Ureter (tissue), 1 donor: ENCODE data around the gene HAUS1. TPM values are rescaled to one million over a fixed set of nuclear protein-coding genes. Genes with fewer than 3 reads are reported as not detected.
"Not testable (repeated sequence)": the region's sequence is repeated elsewhere in the genome, so short reads cannot be mapped to it uniquely, and the experiment has no call there.

Experiments used
- DNase-seq: peaks from one replicate; pipeline ENCODE4 v3.0.0-alpha.2; 2020; ENCODE audit warnings: low spot score
- total RNA-seq: library from RNA; stranded (reverse); gene quantifications from one replicate; pipeline ENCODE4 v1.2.4, GENCODE V29; 2023
- donor health status: DM: yes; HTN: yes; CAD: no.

Gene HAUS1
- total RNA-seq, 1 donor from 2014 or later: 13.2 TPM

DNA sequence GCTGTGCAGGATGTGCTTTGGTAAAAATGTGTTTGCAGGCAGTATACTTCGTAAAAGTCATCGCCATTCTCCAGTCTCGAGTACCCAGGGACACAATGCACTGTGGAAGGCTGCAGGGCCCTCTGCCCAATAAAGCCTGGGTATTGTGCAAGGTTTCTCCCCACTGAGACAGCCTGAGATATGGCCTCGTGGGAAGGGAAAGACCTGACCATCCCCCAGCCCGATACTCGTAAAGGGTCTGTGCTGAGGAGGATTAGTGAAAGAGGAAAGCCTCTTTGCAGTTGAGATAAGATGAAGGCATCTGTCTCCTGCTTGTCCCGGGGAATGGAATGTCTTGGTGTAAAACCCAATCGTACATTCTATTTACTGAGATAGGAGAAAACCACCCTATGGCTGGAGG is 15.7 kb upstream of the HAUS1 start:
- not testable (repeated sequence) for DNase-seq

DNA sequence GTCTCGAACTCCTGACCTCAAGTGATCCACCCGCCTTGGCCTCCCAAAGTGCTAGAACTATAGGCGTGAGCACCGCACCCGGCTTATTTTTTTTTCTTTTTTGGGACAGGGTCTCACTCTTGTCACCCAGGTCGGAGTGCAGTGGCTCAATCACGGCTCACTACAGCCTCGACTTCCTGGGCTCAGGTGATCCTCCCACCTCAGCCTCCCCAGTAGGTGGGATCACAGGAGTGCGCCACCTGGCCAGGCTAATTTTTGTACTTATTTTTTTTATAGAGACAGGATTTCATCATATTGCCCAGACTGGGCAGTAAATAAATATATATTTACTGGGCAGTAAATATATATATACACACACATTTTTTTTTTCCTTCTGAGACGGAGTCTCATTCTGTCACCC is 8.7 kb upstream of the HAUS1 start:
- DNase-seq: no peak

DNA sequence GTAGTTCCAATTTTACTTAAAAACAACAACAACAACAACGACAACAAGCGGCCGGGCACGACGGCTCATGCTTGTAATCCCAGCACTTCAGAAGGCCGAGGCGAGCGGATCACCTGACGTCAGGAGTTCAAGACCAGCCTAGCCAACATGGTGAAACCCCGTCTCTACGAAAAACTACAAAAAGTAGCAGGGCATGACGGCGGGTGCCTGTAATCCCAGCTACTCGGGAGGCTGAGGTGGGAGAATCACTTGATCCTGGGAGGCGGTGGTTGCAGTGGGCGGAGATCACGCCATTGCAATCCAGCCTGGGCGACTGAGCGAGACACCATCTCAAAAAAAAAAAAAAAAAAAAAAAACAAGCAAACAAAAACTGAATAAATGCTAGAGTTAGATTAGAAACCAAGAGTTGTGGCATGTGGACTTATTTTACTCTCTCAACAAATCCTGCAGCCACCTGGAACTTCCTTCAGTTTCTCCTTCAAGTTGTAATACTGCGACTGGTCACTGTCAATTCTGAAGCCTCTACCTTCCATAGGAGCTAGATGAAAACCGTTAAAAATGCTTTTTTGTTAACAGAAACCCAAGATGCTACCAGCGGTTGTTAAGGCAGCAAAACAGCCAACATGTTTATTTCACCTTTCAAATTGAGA is 7.4 kb upstream of the HAUS1 start:
- DNase-seq: no peak

DNA sequence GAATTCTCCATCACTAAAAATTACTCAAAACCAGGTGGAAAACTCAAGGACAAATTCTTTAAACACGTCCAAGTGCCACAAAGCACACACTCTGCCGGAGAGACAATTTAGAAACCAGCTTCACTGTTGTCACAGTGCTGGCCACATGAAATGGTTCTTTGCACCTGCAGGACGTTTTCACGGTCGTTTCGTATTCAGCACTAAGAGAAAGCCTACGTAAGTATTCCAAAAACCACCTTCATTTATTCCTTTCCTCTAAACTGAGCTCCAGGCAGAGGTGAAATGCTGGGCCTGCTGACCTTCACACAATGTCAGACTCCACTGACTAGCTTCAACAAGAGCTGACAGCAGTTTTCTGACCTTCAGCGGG is 6.8 kb upstream of the HAUS1 start:
- no peak for DNase-seq

DNA sequence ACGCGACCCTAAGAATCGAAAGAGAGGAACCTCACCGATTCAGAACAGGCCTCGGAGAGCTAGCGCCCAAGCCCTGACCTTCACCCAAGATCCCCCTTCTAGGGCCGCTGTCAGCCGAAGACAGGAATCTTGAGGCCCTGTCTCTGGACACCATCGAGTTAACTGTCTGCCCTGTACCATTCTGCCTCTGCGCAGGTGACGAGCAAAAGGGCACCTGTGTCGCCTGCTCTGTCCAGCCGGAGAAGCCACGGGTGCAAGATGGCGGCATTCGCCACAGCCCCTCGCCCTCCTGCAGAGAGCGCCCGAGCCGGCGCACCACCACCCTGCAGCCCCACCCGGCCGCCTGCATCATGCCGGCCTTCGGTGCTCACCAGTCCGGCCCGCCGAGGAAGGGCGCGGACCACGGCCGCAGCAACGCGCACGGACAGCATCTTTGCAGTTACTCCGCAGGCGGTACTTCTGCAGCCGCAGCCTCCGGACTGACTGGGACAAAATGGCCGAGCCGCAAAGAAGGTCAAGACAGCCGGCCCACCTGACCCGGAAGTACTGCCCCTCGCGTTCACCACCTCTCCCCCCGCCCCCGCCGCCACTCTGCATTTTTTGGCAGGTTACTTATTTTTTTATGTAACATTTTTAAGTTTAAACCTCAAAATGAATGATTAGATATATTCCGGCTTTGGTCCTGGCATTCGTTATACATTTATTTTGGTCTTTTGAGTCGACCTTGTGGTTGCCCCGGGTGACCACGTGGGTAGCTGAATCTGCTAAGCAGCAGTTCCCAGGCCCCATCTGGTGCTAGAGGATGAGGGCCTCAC is 6.2 kb upstream of the HAUS1 start, which contains the start of gene ATP5F1A:
ATP5F1A (minus strand) TSS at position 496 of the 815 bp plus-strand sequence; CDS start at position 431, 65 bp downstream.
- peak; percentile 93 for DNase-seq

DNA sequence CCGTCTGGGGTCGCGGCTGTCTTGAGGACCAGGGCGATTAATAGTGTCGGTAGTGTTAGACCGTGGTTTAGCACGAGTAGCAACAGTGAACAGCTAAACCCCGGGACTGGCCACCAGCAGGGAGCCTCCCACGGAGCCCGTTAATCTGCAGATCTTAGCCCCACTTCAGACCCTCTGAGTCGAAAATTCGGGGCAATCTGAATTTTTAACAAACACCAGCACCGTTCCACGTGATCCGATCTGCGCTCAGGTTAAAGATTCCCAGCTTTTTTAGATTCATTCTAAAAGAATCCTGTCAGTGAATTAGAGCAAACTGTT is 5.6 kb upstream of the HAUS1 start:
- no peak for DNase-seq

DNA sequence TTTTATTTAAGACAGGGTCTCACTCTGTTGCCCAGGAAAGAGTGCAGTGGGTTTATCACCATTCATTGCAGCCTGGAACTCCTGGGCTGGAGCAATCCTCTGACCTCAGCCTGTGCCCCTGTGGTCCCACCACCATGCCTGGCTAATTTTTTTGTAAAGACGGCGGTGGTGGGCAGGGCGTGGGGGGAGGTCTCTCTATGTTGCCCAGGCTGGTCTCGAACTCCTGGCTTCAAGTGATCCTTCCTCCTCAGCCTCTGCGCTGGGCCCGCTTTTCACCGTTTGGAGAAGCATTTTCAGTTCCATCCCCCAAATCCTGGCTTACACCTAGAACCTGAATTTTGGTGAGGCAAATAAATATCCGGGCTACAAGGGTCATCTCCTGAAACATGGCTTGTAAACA is 4.7 kb upstream of the HAUS1 start:
- no peak for DNase-seq

DNA sequence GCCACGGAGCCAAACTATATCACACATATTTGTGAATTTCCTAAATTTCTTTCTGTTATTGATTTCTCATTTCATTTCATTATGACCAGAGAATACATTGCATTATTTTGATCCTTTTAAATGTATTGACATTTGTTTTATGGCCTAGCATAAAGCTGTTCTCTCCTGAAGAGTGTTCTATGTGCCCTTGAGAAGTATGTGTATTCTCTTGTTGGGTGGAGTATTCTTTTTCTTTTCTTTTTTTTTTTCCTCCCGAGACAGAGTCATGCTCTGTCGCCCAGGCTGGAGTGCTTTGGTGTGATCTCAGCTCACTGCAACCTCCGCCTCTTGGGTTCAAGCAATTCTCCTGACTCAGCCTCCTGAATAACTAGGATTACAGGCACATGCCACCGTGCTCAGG is 5.2 kb downstream of the HAUS1 start:
- DNase-seq: no peak

DNA sequence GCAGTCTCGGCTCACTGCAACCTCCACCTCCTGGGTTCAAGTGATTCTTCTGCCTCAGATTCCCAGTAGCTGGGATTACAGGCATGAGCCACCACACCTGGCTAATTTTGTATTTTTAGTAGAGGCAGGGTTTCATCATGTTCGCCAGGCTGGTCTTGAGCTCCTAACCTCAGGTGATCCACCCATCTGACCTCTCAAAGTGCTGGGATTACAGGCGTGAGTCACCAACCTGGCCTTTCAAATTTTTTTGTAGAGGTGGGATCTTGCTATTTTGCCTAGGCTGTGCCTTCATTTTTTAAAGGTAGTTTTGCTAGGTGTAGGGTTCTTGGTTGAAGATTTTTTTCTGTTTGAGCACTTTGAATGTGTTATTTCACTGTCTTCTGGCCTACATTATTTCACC is 6.2 kb downstream of the HAUS1 start:
- DNase-seq: no peak

DNA sequence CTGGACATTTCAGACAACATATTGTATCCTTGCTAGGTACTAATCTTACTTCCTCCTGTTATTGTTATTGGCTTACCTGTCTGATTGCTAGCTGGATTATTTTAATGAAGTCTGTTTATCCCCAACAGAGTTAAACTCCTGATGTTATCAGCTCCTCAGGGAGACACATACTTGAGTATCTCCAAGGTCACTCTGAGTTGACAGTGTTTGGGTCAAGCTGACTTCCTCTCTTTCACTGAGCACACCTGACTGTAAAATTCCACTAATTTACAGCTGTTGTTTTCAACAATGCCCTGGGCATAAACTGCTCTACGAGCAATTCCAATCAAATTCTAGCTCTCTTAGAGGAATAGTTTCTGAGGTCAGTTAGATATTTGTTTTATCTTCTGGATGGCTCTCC is 9.6 kb downstream of the HAUS1 start:
- DNase-seq: no peak

DNA sequence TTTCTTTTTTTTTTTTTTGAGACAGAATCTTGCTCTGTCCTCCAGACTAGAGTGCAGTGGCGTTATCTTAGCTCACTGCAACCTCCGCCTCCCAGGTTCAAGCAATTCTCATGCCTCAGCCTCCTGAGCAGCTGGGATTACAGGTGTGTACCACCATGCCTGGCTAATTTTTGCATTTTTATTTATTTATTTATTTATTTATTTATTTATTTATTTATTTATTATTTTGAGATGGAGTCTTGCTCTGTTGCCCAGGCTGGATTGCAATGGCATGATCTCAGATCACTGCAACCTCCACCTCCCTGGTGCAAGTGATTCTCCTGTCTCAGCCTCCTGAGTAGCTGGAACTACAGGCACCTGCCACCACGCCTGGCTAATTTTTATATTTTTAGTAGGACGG is 22.4 kb downstream of the HAUS1 start:
- not testable (repeated sequence) for DNase-seq

DNA sequence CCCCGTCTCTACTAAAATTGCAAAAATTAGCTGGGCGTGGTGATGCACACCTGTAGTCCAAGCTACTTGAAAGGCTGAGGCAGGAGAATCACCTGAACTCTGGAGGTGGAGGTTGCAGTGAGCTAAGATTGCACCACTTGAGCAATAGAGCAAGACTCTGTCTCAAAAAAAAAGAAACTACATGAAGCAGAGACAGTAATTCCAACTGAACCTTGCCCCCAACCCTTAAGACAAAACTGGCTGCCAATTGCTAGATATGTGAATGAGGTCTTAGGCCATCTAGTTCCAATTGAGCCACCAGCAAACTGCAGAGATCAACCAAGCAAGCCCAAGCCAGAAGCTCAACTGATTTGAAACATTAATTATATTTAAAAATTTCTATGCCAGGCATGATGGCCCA is 25.9 kb downstream of the HAUS1 start:
- no peak for DNase-seq

DNA sequence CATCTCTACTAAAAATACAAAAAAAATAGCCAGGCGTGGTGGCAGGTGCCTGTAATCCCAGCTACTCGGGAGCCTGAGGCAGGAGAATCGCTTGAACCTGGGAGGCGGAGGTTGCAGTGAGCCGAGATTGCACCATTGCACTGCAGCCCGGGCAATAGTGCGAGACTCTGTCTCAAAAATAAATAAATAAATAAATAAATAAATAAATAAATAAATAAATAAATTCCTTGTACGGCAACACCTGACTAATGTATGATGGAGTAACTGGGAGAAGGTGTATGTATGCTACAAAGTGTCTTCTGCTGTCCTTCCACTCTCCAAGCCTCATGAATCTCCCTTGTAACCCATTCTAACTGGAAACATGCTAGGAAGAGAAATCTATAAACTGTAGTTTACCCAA is 26.4 kb downstream of the HAUS1 start:
- DNase-seq: peak; percentile 7

DNA sequence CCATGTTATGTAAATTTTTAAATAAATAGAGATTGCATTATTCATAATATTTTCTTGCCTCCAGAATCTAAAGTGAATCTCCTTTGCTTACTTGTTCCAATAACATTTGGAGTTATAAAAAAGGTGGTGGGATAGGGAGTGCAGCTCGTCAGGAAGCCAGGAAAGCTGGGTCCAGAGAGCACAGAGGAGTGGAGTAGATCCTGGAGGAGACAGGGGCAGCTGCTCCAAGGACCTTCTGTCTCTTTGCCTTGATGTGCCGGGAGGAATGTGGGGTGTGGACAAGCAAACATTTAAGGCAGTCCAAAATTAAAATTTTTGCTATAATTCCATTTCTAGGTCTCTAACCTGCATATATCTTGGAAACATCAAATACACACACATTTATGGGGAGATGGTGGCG is 29.3 kb downstream of the HAUS1 start:
- DNase-seq: no peak

DNA sequence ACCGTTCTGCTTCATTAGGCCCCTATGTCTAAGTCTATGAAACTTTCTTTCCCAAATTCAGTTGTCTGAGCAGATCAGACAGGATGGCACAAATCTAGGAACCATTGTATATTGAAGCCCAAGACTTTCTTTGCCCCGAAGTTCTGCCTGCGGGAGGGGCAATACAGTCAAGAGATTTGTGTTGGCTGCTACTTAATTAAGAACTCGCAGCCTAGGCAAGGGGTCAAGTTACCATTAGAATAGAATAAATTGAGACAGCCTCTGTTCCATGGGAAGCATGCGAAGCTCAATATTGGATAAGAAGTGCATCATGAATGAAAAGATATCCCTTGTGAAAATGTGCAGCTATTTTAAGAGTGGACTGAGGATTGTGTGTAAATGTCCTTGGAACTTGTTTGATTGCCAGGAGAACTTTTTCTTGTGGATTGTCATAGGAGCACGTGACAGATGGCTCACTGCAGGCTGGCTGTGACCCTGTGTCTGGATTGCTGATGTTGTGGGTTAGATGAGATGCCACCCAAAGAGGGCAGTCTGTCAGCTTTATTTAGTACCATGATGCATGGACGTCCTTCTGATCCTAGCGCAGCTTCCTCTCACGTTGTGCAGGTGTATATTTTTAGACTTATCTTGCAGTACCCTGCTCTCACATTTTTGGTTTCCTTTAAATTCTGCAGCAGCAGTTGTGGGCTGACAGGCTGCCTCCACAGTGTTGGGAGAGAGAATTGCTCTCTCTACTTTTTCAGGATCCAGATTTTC is 30.9 kb downstream of the HAUS1 start:
- no peak for DNase-seq

DNA sequence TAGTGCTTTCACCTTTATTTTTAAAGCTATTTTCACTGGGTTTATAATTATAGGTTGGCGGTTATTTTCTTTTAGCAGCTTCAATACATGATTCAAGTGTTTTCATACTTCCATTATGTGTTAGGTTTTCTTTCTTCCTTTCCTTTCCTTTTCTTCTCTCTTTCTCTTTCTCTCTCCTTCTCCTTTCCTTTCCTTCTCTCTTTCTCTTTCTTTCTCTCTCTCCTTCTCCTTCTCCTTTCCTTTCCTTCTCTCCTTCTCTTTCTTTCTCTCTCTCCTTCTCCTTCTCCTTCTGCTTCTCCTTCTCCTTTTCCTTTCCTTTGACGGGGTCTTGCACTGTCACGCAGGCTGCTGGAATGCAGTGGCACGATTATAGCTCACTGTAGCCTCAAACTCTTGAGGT is 36.0 kb downstream of the HAUS1 start:
- DNase-seq: no peak

DNA sequence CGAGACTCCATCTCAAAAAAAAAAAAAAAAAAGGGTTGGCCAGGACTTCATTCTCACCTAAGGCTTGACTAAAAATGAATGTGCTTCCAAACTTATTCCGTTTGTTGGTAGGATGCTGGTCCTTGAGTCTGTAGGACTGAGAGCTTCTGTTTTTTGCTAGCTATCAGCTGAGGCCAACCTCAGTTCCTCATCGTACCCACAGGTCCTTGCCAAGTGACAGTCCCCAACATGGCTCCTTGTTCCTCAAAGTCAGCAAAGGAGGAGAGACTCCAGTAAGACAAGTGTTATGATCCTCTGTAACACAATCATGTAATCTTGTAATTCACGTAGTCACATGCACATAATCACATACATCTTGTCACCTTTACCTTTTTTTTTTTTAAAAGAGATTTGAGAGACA is 37.0 kb downstream of the HAUS1 start:
- DNase-seq: no peak

DNA sequence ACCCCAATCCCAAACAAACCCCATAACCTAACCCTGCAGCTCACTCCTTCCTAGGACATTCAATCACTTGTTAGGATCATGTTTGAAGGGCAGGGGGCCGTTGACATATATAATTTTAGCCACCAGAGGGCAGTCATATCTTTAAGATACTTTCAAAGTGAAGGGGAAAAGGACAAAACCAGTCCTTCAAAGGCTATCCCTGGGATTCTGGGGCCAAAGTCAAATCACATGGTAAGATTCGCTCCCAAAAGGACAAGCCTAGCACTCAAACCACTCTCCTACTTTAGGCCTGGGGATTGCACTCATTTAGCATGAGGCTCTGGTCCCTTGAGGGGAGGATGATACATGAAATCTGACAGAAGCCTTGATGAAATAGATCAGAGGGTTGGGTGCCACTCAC is 44.6 kb downstream of the HAUS1 start:
- no peak for DNase-seq

DNA sequence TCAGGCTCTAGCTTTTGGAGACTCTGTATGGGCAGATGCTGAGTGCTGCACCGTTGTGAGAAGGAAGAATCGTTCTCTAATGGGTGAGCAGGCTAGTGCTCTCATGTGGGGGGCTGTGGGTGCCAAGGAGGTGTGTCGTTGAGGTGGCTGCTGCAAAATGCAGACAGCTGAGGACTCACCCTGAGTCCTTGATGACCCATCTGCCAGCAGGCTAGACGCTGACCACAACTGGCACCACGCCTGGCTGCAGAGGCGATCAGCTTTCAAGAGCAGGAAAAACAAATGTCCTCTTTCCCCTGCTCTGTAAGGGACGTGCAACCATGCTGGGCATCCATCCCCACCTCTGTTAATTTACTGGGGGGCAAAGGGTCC is 48.2 kb downstream of the HAUS1 start:
- no peak for DNase-seq

DNA sequence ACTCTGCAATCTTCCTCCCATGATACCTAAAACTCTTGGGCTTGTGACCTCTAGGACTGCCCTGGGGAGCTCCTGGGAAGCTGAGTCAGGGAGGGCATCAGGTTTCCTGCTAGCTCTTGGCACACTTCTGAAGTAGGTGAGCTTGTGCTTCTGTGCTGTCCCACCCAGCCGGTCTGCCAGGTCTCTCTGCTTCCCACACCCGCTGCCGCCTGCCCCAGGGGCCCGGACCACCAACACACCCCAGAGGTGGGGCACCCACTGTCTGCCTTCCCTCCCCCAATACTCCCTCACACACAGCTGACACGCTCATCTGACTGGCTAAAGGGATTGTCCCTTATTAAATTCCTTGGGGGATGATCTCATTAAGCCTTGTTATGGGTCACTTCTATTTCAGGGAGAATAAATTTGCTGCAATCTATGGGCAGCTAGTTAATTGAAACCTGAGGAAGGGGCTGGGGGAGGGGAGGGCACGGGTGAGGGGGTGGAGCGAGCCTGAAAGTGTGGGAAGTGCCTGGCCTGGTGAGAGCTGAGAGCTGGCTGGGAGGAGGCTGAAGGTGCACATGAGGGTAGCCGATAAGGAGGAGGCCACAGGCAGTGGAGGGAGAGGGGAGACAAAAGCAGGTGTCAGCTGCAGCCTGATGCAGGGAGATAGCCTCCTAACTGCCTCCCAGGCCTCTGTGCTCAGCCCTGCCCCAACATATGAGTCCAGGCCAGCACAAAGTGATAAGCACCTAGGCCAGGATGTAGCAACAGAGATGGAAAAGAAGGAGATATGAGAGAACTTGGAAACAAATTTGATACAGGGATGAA is 48.8 kb downstream of the HAUS1 start:
- peak; percentile 74 for DNase-seq

DNA sequence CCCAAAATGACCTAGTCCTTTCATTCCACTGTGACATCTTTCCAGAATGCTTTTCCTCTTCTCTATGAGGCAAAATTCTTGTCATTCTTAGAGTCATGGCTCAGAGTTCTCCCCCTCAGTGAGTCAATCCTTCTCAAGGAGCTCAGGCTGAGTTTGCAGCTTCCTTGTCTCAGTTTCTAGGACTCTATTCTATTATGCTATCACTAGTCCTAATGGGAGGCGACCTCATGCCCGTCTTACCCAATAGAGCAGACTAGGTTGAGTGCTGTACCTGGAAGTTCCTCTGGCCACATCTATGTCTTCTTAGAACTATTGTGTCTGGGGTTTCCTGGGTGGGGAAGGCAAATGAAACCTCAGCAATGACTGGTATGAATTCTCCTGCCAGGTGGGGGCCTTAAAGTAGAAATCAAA is 51.5 kb downstream of the HAUS1 start:
- no peak for DNase-seq

DNA sequence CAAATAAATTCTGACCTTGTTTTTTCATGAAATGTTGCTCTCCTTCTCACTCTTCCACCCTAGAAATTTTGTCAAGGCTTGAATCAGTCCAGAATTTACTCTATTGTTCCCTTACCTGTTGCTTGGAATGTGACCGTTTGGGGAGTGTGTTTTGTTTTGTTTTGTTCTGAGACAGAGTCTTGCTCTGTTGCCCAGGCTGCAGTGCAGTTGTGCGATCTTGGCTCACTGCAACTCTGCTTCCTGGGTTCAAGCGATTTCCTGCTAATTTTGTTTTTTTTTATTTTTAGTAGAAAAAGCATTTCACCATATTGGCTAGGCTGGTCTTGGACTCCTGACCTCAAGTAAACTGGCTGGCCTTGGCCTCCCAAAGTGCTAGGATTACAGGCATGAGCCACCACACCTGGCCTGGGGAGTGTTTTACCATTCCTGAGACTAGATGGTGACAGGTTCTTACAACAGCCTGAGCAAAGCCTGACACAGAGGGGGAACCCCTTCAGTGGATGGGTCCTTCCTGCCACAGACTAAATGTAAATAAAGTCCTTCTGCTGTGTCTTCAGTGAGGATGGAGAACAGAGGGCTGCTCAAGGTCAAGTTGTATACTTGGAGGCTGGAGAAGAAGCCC is 52.0 kb downstream of the HAUS1 start:
- no peak for DNase-seq
